CD4-positive, alpha-beta T cell treated with Interleukin-12 subunit alpha and Interleukin-12 subunit beta, for 1 hour (primary cell): ENCODE results near the gene SLF1.

Source experiments
- DNase-seq: peaks from one replicate; pipeline ENCODE4 v3.0.0-alpha.2; 2020

SLF1 gene

DNA sequence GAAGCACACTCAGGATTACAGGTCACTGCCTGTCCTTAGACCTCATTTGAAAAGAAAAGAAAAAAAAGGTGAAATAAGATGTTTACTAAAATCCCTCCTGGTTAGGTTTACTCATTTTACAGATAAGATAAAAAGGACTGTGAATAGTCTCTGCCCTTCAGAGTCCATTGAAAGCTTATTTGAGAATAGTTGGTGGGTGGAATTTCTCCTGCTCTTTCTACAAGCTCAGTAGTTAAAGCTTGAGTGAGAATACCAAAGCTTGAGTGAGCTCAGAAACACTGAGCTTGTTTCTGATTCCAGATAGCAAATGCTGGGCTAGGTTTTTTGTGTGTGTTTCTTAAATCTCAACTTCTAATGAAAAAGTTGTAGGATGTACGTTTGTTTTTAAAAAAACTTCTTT lies 106.7 kb downstream of the SLF1 start:
- DNase-seq, result no peak

- DNase-seq, result no peak
Measured at GRCh38 chr5:94731471-94731870, 113.0 kb downstream of the SLF1 start.

DNA sequence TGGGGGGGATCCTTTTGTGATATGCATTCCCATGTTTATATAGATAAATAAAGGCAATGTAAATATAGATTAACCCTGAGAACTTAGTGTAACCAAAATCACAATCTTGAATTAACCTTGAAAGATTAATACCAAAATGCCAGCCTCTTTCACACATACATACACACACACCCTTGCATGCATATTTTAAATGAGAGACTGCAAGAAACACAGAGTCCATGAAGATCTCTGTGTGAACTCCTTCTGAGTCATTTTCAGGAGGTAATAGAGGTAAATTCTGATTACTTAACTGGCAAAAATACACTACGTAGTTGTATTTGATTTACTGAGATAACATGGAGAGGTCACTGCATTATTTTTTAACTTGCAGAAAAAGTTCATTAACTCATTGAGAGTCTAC lies 118.0 kb downstream of the SLF1 start:
- DNase-seq, result no peak

DNA sequence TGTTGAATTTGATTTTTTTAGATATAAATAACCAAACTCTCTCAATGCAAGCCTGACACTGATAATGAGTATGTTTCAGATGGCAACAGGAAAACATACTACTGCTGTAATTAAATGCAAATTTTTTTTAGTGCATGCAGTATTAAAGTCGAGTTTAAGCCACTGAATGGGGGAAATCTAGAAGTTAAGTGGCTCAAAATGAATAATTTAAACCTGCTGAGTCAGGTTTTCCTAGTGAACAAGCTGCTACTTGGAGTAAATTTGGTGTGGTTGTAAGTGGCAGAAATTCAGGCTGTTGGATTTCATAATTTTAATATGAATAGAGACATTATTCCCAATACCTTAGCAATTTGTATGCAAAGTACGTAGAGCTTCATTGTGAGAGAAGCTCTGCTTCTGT lies 121.8 kb downstream of the SLF1 start:
- no peak for DNase-seq

- DNase-seq, result no peak
Measured at GRCh38 chr5:94742852-94743251, 124.4 kb downstream of the SLF1 start.

DNA sequence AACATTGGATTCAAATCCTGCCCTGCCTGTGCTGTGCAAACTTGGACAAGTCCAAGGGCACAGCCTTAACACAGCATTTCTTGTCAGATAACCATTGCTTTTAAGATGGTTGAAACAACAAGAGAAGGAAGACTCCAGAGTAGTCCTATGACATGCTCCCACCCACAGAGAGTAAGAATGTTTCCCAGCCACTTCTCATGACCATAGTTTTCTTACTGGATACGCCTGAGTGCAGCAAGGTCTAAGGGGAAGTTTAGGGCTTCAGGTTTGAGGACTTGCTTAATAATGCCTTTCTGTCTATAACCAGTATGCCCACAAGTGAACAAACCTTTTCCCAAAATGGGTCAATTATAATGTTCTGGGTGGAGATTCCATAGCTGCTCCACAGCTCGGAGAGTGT lies 126.4 kb downstream of the SLF1 start:
- DNase-seq, result no peak

GRCh38 chr5:94745786-94746730 lies 127.6 kb downstream of the SLF1 start:
- no peak for DNase-seq

DNA sequence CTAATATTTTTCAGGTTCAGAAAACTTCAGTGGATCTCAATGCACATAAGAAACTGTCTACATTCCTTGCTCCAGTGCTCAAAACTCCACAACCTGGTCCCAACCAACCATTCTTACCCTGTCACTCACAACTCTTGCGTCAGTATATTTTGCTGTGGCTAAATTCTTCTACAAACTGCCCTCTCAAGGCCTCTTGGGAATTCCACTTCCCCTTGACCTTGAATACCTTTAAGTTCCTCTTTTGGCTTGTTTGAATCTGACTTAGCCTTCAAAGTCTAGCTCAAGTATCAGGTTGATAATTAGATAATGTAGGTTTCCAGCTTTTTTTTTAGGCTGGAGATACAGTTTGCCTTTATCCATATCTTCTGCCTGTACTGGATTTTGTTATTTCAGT lies 128.3 kb downstream of the SLF1 start:
- DNase-seq, result no peak
